ENCODE results near the gene DCAF8L1.
"Not testable (repeated sequence)": the region's sequence is repeated elsewhere in the genome, so short reads cannot be mapped to it uniquely, and the experiment has no call there.

DCAF8L1 gene

GRCh38 chrX:27981349-27981748 lies at the start of gene DCAF8L1:
Gene DCAF8L1, minus strand, starts transcription at chrX:27981449. Its CDS starts 115 bp downstream, at chrX:27981334.
- DNase-seq (ENCODE audit: low read depth), result no peak

DNA sequence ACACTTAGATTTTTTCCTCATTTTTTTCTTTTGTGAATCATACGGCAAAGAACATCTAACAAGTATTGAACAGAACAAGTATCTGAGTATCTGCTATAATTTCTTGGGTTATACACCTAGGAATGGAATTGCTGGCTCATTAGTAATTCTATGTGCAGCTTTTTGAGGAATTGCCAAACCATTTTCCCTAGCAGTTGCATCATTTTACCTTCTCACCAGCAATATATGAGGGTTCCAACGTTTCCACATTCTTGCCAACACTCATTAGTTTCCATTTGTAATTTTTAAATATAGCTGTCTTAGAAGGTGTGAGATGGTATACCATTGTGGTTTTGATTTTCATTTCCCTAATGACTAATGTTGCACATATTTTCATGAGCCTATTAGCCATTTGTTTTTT lies 41.1 kb upstream of the DCAF8L1 start:
- no peak for DNase-seq (ENCODE audit: low read depth)

- DNase-seq (ENCODE audit: low read depth), result no peak
Measured at GRCh38 chrX:28016823-28017222, 35.6 kb upstream of the DCAF8L1 start.

DNA sequence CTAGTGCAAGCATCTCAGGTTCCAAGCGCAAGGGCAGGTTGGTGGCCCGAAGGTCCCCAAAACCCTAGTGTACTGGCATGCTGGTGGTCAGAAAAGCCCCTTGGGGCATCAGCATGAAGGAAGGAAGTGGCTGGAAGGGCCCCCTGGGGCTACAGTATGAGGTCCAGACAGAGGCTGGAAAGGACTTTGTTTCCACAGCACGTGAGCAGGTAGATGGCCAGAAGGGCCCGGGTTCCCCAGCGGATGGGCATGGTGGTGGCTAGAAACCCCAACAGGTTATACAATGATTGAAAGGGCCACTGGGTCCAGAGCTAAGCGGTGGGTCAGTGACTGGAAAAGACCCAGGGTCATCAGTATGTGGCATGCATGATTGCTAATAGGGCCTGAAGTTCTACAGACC lies 34.7 kb upstream of the DCAF8L1 start:
- no peak for DNase-seq (ENCODE audit: low read depth)

GRCh38 chrX:28010875-28011274 lies 29.6 kb upstream of the DCAF8L1 start:
- no peak for DNase-seq (ENCODE audit: low read depth)

DNA sequence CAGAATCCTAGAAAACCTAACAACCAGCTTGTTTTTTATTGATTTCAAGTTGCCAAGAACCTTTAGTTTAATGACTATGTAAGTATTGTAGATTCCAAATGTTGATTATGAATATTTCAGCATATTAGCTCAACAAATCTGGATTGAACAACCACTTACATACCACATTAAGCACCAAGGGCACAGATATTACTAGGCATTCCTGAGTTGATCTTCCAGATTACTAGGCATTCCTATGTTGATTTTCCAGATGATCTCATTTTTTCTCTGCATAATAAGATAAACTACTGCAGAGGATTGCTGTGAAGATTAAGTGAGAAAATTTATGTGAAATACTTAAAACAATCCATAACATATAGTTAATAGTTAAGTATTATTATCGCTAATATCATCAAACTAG lies 17.4 kb upstream of the DCAF8L1 start:
- DNase-seq (ENCODE audit: low read depth), result no peak

- DNase-seq (ENCODE audit: low read depth), result no peak
Measured at GRCh38 chrX:27997622-27998021, 16.4 kb upstream of the DCAF8L1 start.

DNA sequence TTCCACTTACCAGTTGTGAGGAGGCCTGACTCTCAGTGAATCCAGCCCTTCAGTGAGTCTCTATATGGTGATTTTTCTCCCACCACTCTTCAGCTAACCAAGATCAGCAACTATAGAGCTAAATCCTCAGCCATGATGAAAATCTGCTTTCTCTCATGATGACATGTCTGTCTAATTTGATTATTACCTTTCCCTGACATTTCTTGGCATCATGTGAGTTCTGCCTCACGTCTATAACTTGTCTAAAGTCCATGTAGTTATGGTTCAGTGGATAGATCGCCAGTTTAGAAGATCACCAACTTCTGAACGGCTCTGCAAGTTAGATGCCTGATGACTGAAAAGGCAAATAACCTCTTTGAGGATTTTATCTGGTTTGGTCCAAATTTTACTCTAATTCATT lies 14.9 kb upstream of the DCAF8L1 start:
- no peak for DNase-seq (ENCODE audit: low read depth)

DNA sequence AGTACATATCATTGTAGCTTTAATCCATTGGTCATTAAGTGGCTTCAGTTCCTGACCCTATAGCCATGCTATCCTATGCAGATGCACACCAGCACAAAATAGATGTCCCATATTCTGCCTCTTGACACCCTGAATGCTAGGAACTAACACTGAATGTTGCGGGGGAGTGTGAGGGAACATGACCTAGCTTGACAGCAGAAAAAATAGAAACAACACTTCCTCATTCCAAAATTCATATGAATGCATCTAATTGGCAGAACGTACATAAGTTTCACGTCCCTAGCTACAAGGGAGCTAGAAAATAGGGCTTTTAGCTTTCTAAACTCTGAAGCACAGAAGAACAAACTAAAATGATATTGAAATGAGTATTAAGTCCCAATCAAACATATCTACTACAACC lies 14.4 kb upstream of the DCAF8L1 start:
- no peak for DNase-seq (ENCODE audit: low read depth)

DNA sequence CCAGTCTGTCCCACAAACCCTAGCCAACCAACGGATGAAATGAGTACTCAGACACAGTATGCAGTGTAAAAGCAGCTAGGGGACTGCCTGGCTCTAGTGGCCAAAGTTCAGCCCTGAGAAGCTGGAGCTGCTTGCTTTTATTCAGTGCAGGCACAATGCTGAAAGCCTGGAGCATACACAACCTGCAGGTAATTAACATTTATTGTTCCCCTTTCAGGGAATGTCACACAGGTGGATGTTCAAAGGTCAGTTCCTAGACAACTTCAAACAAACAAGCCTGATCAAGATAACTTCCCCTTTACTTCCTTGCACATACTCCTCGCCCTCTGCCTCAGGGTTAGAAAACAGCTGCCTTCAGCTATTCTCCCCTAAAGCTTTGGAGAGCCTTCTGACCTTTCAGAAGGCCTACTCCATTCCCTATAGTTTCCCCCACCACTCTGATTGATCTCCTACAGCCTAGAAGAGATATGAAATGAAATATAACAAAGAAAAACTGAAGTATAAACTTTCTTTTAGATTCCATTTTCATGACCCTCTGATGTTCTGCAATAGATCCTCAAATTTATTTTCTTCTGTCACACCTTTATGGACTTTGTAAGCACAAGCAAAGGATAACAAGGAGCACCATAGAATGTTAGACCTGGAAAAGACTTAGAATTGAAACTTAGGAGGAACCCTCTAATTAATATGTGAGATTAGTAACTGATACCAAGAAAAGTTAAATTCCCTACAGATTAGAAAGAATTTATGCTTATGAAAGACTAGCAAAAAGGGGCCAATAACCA lies 6.8 kb upstream of the DCAF8L1 start:
- DNase-seq (ENCODE audit: low read depth), result no peak

DNA sequence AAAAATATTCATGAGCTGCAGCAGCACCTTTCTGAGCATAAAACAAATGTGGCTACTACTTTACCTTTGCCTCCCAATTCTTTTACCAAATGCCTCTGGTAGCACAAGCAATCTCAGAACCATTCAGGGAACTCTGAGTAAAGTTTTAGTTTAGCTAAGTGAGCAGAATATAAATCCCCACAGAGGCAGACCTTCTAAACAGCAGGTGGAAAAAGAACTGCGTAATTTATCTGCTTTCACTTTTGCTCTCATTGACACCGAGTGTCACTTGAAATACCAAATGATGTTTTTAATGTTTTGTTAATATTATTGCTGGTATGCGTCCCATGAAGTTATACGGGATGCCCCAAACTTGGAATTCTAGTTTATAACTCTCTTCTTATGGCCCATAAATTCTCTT lies 4.3 kb downstream of the DCAF8L1 start:
- not testable (repeated sequence) for DNase-seq (ENCODE audit: low read depth)

DNA sequence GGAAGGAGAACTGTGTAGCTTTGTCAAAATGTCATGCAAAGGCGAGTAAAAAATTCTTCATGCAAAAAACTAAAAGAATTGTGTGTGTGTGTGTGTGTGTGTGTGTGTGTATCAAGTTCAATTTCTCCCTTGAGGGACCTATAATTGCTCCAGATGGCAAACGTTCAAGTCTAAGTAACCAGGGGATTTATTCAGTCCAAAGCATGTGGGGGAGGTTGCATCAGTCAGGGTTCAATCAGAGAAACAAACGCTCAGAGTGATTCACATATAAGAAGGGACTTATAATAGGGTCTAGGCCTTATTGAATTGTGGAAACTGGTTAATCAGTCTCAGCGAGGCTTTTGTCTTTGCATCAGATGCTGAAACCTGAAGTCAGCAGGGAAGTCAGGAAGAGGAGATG lies 5.0 kb downstream of the DCAF8L1 start:
- DNase-seq (ENCODE audit: low read depth), result no peak

GRCh38 chrX:27968878-27969277 lies 12.4 kb downstream of the DCAF8L1 start:
- no peak for DNase-seq (ENCODE audit: low read depth)

GRCh38 chrX:27968352-27968751 lies 12.9 kb downstream of the DCAF8L1 start:
- no peak for DNase-seq (ENCODE audit: low read depth)

DNA sequence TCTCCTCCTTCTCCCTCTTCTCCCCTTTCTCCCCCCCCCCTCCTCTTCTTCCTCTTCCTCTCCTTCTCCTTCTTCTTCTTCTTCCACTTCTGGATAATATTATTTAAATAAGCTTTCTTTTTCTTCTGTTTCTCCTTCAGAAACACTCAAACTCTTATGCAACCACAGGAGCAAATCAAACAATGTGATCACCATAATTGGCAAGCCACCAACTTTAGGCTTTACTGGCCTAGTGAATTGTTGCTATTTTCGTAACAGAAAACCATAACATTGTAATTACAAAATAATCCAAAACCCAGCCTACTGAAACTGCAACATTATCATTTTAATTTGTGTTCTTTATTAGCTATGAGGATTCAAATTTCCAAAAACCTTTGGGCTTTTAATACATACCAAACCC lies 14.3 kb downstream of the DCAF8L1 start:
- DNase-seq (ENCODE audit: low read depth), result no peak

GRCh38 chrX:27966492-27966891 lies 14.8 kb downstream of the DCAF8L1 start:
- DNase-seq (ENCODE audit: low read depth), result no peak

- not testable (repeated sequence) for DNase-seq (ENCODE audit: low read depth)
Measured at GRCh38 chrX:27965348-27965747, 15.9 kb downstream of the DCAF8L1 start.

GRCh38 chrX:27964432-27964831 lies 16.8 kb downstream of the DCAF8L1 start:
- no peak for DNase-seq (ENCODE audit: low read depth)

DNA sequence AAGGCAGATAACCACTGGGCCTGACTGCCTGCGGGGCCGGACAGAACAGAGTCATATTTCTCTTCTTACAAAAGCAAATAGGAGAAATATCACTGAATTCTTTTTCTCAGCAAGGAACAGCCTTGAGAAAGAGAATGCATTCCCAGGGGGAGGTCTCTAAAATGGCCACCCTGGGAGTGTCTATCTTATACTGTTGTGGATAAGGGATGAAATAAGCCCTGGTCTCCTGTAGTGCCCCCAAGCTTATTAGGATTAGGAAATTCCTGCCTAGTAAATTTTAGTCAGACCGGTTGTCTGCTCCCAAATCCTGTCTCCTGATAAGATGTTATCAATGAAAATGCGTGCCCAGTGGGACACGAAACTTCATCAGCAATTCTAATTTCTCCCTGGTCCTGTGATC lies 20.8 kb downstream of the DCAF8L1 start:
- not testable (repeated sequence) for DNase-seq (ENCODE audit: low read depth)

- DNase-seq (ENCODE audit: low read depth), result no peak
Measured at GRCh38 chrX:27953171-27953570, 28.1 kb downstream of the DCAF8L1 start.

DNA sequence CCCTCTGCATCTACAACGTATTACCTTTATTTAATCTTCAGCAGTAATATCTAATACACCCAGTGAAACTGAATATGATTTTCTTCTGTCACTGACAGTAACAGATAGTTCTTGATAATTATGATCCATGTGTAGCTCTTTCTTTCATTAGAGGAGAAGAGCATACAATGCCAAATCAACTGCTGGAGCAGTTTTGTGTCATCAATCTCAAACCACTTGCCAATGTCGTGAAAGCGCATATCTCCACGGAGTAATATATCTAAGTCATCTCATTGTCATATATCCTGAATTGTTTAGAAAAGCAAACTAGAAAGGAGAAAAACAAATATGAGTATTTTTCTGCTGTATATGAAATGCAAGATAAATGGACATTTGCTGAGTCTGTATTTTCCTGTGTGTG lies 47.9 kb downstream of the DCAF8L1 start:
- DNase-seq (ENCODE audit: low read depth), result no peak
